Measurements from ENCODE around the gene ZHX3.

ZHX3 gene

DNA sequence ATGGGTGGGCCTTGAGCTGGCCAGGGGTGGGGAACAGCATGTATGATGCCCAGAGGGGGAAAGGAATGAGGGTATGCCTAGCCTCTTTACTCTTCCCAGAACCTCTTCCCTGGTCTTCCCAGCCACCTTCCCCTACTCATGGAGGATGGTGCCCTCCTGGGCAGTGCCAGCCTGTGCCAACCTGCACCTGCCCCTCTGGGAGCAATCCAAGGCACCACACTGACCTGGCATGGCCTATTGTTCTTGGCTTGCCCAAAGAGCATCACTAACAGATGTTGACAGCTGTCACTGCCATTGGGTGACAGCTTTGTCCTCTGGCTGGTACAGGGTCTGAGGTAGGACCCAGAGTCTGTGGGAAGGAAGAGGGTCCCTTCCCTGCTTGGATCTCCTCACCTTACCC, 36.0 kb upstream of the ZHX3 start:
- no peak for DNase-seq (ENCODE audit: low read depth in 3 of 3, low spot score in 1 of 3)

DNA sequence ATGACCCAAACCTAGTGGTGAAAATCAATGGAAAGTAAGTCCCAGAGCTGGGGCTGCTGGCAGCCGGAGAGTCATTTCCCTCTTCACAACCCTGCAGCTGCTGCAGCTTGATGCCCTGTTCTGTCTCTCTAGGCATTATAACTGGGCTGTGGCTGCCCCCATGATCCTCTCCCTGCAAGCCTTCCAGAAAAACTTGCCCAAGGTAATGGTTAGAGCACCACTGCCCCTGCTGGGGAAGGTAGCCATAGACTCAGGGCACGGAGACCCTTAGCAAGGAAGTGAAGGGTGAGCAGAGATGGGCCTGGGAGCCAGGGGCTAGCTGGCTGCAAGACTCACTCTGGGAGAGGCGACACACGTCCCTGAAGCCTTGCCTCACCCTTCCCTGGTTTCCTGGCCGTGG, 35.1 kb upstream of the ZHX3 start:
- no peak for DNase-seq (ENCODE audit: low read depth in 3 of 3, low spot score in 1 of 3)

DNA sequence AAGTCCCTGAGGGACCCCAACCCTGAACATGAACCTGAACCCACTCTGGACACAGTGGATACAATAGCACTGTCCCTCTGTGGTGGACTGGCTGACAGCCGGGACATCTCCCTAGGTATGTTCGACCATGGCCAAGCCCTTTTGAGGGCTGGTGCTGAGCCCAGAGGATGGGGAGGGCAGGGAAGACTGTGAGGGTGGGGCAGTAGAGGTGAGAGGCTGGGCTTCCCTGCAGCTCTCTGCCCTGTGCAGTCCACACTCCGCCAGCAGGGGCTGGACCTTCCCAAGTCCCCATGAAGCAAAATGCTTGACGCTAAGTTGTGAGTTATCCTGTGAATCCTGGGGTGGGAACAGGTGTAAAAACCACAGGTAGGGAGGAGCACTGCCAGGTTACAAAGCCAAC, 34.6 kb upstream of the ZHX3 start:
- DNase-seq (ENCODE audit: low read depth in 3 of 3, low spot score in 1 of 3), result no peak

GRCh38 chr20:41350408-41350962, 33.0 kb upstream of the ZHX3 start:
- no peak for DNase-seq (ENCODE audit: low read depth in 3 of 3, low spot score in 1 of 3)

- no peak for DNase-seq (ENCODE audit: low read depth in 3 of 3, low spot score in 1 of 3)
Measured at GRCh38 chr20:41349943-41350342, 32.4 kb upstream of the ZHX3 start.

GRCh38 chr20:41349266-41349665, 31.7 kb upstream of the ZHX3 start:
- DNase-seq (ENCODE audit: low read depth in 3 of 3, low spot score in 1 of 3), result no peak

GRCh38 chr20:41348430-41349172, 31.1 kb upstream of the ZHX3 start:
- no peak for DNase-seq (ENCODE audit: low read depth in 3 of 3, low spot score in 1 of 3)

- DNase-seq (ENCODE audit: low read depth in 3 of 3, low spot score in 1 of 3), result no peak
Measured at GRCh38 chr20:41347523-41348429, 30.2 kb upstream of the ZHX3 start.

- DNase-seq (ENCODE audit: low read depth in 3 of 3, low spot score in 1 of 3), result no peak
Measured at GRCh38 chr20:41345729-41346067, 28.2 kb upstream of the ZHX3 start.

DNA sequence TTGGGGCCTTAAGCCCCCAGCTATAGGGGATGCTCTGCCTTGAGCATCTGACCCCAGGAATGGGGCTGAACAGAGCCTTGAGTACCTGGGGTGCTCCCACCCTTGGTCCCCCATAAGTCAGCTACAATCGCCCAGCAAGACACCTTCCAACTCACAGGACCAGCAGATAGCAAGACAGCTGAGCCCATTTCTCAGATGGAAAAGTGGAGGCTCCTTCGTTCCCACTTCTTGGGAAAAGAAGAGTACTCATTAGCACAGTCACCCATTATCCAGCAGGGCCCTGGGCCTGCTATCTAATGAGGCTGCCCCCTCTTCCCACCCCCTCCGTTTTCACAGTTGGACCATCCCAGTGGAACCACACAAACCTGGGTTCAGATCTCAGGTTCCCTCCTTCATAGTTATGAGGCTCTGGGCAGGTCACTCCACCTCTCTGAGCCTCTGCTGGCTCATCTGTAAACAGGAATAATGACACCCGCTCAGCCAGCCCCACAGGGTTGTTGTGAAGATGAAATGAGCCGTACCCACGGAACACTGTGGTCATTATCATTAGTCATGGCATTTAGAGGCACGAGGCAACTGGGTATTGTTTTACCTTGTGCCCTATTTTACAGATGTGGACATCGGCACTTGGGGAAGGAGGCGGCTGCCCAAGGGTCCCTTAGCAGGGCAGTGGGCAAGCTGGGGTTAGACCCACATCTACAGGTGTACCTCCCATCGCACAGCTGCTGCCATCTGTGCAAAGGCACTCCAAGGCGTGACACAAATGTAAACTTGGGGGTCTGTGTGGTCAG, 27.6 kb upstream of the ZHX3 start:
- DNase-seq (ENCODE audit: low read depth in 3 of 3, low spot score in 1 of 3), result no peak

GRCh38 chr20:41344477-41344876, 26.9 kb upstream of the ZHX3 start:
- no peak for DNase-seq (ENCODE audit: low read depth in 3 of 3, low spot score in 1 of 3)

GRCh38 chr20:41342474-41343464, 25.2 kb upstream of the ZHX3 start:
- no peak for DNase-seq (ENCODE audit: low read depth in 3 of 3, low spot score in 1 of 3)

DNA sequence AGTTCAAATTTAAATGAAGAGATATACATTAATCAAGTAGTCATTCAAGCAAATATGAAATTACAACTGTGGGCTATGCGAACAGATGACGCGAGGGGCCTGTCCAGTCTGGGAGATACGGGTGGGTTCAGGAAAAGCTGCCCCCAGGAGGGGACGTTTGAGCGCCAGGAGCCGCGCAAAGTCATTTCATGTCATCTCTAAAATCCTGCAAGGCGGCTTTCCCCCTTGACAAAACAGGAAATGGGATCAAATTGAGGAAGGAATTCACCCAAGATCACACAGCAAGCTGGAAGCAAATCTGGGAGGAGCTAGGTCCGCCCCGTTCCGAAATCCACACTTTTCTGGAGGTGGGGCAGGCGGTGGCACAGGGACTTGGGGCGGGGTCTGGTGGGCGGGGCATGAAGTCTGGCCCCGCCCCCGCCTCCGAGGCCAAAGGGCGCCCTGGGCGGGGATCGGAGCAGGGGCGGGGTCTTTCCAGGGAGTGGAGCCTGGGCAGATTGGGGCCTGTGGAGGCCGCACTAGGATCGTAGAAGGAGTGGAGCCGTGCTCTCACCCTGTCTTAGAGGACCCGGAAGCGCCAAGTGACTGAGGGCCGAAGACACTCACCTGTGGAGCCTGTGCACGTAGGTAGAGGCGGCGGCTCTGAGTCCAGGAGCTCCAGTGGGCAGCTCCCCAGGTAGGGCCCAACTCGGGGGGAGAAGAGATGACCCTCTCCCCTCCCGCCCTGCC, 23.0 kb upstream of the ZHX3 start, which contains the start of gene LPIN3:
LPIN3 (plus strand) TSS at position 495 of the 729 bp plus-strand sequence. CDS start 4,983 bp downstream, outside the sequence.
- DNase-seq (ENCODE audit: low read depth in 3 of 3, low spot score in 1 of 3), result peak in 2 of 3 donors; percentile 12 to 35

GRCh38 chr20:41339957-41340326, 22.4 kb upstream of the ZHX3 start:
- peak; percentile 58 to 84 (median 72) for DNase-seq (ENCODE audit: low read depth in 3 of 3, low spot score in 1 of 3)

- no peak for DNase-seq (ENCODE audit: low read depth in 3 of 3, low spot score in 1 of 3)
Measured at GRCh38 chr20:41336711-41337492, 19.4 kb upstream of the ZHX3 start.

DNA sequence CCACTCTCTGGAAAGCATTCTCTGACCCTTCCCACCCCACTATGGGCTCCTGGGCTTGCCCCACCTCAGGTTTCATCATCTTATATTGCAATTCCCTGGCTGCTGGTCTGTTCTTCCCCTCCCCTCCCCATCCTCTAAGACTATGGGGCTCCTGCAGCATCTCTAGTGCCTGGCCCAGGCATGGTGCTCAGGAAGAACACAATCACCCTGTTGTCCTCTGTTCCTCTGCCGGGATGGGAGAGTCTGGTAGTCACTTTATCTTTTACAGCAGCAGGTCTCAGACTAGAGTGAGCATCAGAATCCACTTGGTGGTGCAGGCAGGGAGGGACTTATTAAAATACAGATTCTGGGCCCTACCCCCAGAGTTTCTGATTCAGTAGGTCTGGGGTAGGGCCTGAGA, 18.1 kb upstream of the ZHX3 start:
- DNase-seq (ENCODE audit: low read depth in 3 of 3, low spot score in 1 of 3), result no peak

DNA sequence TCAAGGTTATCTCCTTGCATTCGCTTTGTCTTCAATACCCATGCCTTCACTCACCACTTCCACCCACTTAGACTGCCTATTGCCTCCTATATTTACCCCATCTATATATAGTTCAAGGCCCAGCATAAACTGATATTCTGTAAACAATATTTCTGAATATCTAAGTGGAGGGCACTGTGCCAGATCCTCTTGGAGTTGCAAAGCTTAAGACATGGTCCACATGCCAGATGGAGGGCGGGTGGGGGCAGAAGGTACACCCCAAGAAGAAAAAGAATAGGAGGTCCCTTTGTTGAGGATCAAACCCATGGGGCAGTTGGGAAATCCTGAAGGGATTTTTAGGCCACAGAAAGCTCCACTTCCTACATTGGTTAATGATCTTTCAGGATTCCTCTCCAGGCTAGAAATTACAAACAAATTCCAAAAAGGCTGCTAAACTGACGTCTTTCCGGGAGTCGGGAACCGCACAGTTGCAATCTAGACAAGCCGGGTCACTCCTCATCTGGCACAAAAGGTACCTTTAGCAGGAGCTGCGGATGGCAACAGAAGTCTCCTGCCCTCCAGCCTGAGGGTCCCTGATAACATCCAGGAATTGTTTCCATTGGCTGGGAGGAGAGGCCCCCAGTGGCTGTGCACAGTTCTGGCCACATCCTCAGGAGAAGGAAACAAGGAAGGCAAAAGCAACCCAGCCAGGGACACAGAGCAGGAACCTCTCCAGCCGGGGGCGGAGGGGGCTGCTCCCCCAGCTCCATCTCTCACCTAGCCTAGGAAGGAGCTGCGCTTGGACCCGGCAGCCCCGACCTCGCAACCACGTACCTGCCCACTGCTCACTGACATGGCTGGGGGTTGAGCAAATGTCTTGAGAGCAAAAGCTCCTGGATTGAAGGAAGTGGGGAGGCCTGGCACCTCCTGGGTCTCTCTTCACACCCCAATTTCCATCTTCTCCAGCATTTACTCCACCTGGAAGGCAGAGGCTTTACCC, 17.2 kb upstream of the ZHX3 start:
- no peak for DNase-seq (ENCODE audit: low read depth in 3 of 3, low spot score in 1 of 3)
